HEK293 (cell line): Measurements from ENCODE around the gene TFR2.

ENCODE experiments used
- ELK4 ChIP-seq: IDR thresholded peaks from 2 replicates; pipeline ENCODE4 v1.6.1; 2011; ENCODE audit warnings: mild to moderate bottlenecking, low read depth, low read length, borderline replicate concordance
- FEZF1 ChIP-seq: fragments of 450-650 bp; formaldehyde crosslinking; IDR thresholded peaks from 2 replicates; pipeline ENCODE4 v1.5.1; 2016; ENCODE audit warnings: missing biosample characterization, missing genetic modification characterization
- GLIS1 ChIP-seq: fragments of 450-650 bp; formaldehyde crosslinking; IDR thresholded peaks from 2 replicates; pipeline ENCODE4 v1.5.1; 2016; ENCODE audit warnings: missing biosample characterization, missing genetic modification characterization
- HIC1 ChIP-seq: fragments of 450-650 bp; formaldehyde crosslinking; IDR thresholded peaks from 2 replicates; pipeline ENCODE4 v1.5.1; 2016; ENCODE audit warnings: missing biosample characterization, missing genetic modification characterization
- KLF1 ChIP-seq: fragments of 450-650 bp; formaldehyde crosslinking; IDR thresholded peaks from 2 replicates; pipeline ENCODE4 v1.5.1; 2016; ENCODE audit warnings: missing biosample characterization, missing genetic modification characterization
- KLF17 ChIP-seq: fragments of 450-650 bp; formaldehyde crosslinking; IDR thresholded peaks from 2 replicates; pipeline ENCODE4 v1.5.1; 2016; ENCODE audit warnings: missing biosample characterization, missing genetic modification characterization
- KLF7 ChIP-seq: fragments of 450-650 bp; formaldehyde crosslinking; IDR thresholded peaks from 2 replicates; pipeline ENCODE4 v1.5.1; 2016; ENCODE audit warnings: missing biosample characterization, missing genetic modification characterization, borderline replicate concordance
- KLF8 ChIP-seq: fragments of 450-650 bp; formaldehyde crosslinking; IDR thresholded peaks from 2 replicates; pipeline ENCODE4 v1.5.1; 2016; ENCODE audit warnings: missing biosample characterization, missing genetic modification characterization
- KLF9 ChIP-seq: fragments of 450-650 bp; formaldehyde crosslinking; IDR thresholded peaks from 2 replicates; pipeline ENCODE4 v1.5.1; 2016; ENCODE audit warnings: missing biosample characterization, missing genetic modification characterization, low read depth
- PRDM4 ChIP-seq: fragments of 450-650 bp; formaldehyde crosslinking; IDR thresholded peaks from 2 replicates; pipeline ENCODE4 v1.5.1; 2017; ENCODE audit warnings: missing biosample characterization, missing genetic modification characterization
- SP7 ChIP-seq: fragments of 450-650 bp; formaldehyde crosslinking; IDR thresholded peaks from 2 replicates; pipeline ENCODE4 v1.5.1; 2016; ENCODE audit warnings: missing biosample characterization, missing genetic modification characterization
- YY2 ChIP-seq: fragments of 450-650 bp; formaldehyde crosslinking; IDR thresholded peaks from 2 replicates; pipeline ENCODE4 v1.5.1; 2016; ENCODE audit warnings: missing biosample characterization, missing genetic modification characterization
- ZBTB11 ChIP-seq: fragments of 450-650 bp; formaldehyde crosslinking; conservative IDR thresholded peaks from 2 replicates; pipeline ENCODE4 v1.5.1; 2016; ENCODE audit warnings: low read depth, missing biosample characterization, missing genetic modification characterization
- ZBTB20 ChIP-seq: fragments of 450-650 bp; formaldehyde crosslinking; IDR thresholded peaks from 2 replicates; pipeline ENCODE4 v1.5.1; 2016; ENCODE audit warnings: missing biosample characterization, missing genetic modification characterization
- ZBTB26 ChIP-seq: fragments of 450-650 bp; formaldehyde crosslinking; optimal IDR thresholded peaks from 2 replicates; pipeline ENCODE3; 2016; ENCODE audit warnings: missing biosample characterization, mild to moderate bottlenecking, missing genetic modification characterization
- ZBTB44 ChIP-seq: fragments of 450-650 bp; IDR thresholded peaks from 2 replicates; pipeline ENCODE4 v1.5.1; 2018; ENCODE audit warnings: missing biosample characterization, mild to moderate bottlenecking, missing genetic modification characterization
- ZEB2 ChIP-seq: fragments of 450-650 bp; formaldehyde crosslinking; IDR thresholded peaks from 2 replicates; pipeline ENCODE4 v1.5.1; 2016; ENCODE audit warnings: missing biosample characterization, missing genetic modification characterization
- ZNF558 ChIP-seq: fragments of 450-650 bp; formaldehyde crosslinking; IDR thresholded peaks from 2 replicates; pipeline ENCODE4 v1.5.1; 2016; ENCODE audit warnings: missing biosample characterization, missing genetic modification characterization
- ZNF629 ChIP-seq: fragments of 450-650 bp; formaldehyde crosslinking; IDR thresholded peaks from 2 replicates; pipeline ENCODE4 v1.5.1; 2017; ENCODE audit warnings: missing biosample characterization, missing genetic modification characterization
- ZNF692 ChIP-seq: fragments of 450-650 bp; formaldehyde crosslinking; IDR thresholded peaks from 2 replicates; pipeline ENCODE4 v1.5.1; 2016; ENCODE audit warnings: missing biosample characterization, missing genetic modification characterization
- ZNF747 ChIP-seq: fragments of 450-650 bp; formaldehyde crosslinking; IDR thresholded peaks from 2 replicates; pipeline ENCODE4 v1.5.1; 2016; ENCODE audit warnings: missing biosample characterization, missing genetic modification characterization
- ZSCAN16 ChIP-seq: fragments of 450-650 bp; formaldehyde crosslinking; IDR thresholded peaks from 2 replicates; pipeline ENCODE4 v1.5.1; 2016; ENCODE audit warnings: missing biosample characterization, missing genetic modification characterization
- ZSCAN23 ChIP-seq: fragments of 450-650 bp; formaldehyde crosslinking; IDR thresholded peaks from 2 replicates; pipeline ENCODE4 v1.5.1; 2016; ENCODE audit warnings: missing biosample characterization, missing genetic modification characterization

TFR2 gene

GRCh38 chr7:100611983-100612729 is 29.2 kb downstream of the TFR2 start, which contains the start of gene MOSPD3 (continued):
- TF ChIP-seq GLIS1 (tag by site-specific recombination) (peak; percentile 58), SP7 (tag by site-specific recombination) (peak; percentile 35; the same call in 1 of the 2 replicates), ZSCAN16 (no peak), KLF17 (0 out of 2 replicates have a peak, but pooled peaks have one; percentile 17), ZBTB44 (tag by site-specific recombination) (0 out of 2 replicates have a peak, but pooled peaks have one; percentile 5), HIC1 (peak; percentile 91), ZNF629 (tag by site-specific recombination) (peak; percentile 93), ZBTB26 (tag by site-specific recombination) (peak; percentile 37), KLF8 (tag by site-specific recombination) (peak; percentile 95), KLF1 (tag by site-specific recombination) (peak; percentile 75), ZNF692 (tag by site-specific recombination) (0 out of 2 replicates have a peak, but pooled peaks have one; percentile 51), ZBTB11 (tag by site-specific recombination) (peak; percentile 46; the same call in 1 of the 2 replicates), YY2 (tag by site-specific recombination) (peak; percentile 78; the same call in 1 of the 2 replicates), PRDM4 (no peak), ZSCAN23 (no peak), KLF9 (tag by site-specific recombination) (peak; percentile 98), KLF7 (0 out of 2 replicates have a peak, but pooled peaks have one; percentile 15), ZEB2 (peak; percentile 64; the same call in 1 of the 2 replicates), ZNF747 (tag by site-specific recombination) (no peak), ELK4 (0 out of 2 replicates have a peak, but pooled peaks have one; percentile 42), ZBTB20 (tag by site-specific recombination) (peak; percentile 25; the same call in 1 of the 2 replicates), FEZF1 (tag by site-specific recombination) (no peak), ZNF558 (no peak)
